Body of pancreas (tissue), 4 donors: ENCODE data around the gene HOXA2. TPM values are rescaled to one million over a fixed set of nuclear protein-coding genes. Genes with fewer than 3 reads are reported as not detected.

ENCODE experiments used
- ATAC-seq: fragments of 150-250 bp; one replicate; pipeline ENCODE4 v1.9.1; 2016
- DNase-seq, 4 donors: peaks; one replicate each; pipeline ENCODE4 v3.0.0-alpha.2; 2019
- H3K27ac ChIP-seq, 4 donors: fragments of 200-600 bp; sonication (generic); 1 replicate in 3 of 4; 2 replicates in 1 of 4; pipeline versions ENCODE4 v1.5.1 to v1.6.1; 2016 to 2019; ENCODE audit warnings: mild to moderate bottlenecking in 1 of 4, mixed read lengths in 1 of 4, moderate library complexity in 1 of 4
- H3K27me3 ChIP-seq, 2 donors: fragments of 200-600 bp; sonication (generic); one replicate each; pipeline ENCODE4 v1.6.0; 2016; ENCODE audit warnings: mild to moderate bottlenecking in 1 of 2
- H3K36me3 ChIP-seq, 2 donors: fragments of 200-600 bp; sonication (generic); replicated peaks in 1 of 2; 2 replicates each; pipeline ENCODE4 v1.5.1; 2016; ENCODE audit warnings: low read depth in 2 of 2; ENCODE audit not compliant: insufficient read depth in 1 of 2
- H3K4me1 ChIP-seq: fragments of 200-600 bp; sonication (generic); one replicate; pipeline ENCODE4 v1.6.0; 2016
- H3K4me3 ChIP-seq, 2 donors: fragments of 200-600 bp; sonication (generic); 1 replicate in 1 of 2; 2 replicates in 1 of 2; pipeline ENCODE4 v1.5.1; 2016 to 2019
- H3K9me3 ChIP-seq, 3 donors: fragments of 200-600 bp; sonication (generic); 1 replicate in 2 of 3; 2 replicates in 1 of 3; pipeline ENCODE4 v1.5.1; 2016
- CTCF ChIP-seq, 7 experiments: fragments of 450-650 bp in 4 of 7; fragments of 200-600 bp in 3 of 7; sonication (generic) in 3 of 7; IDR thresholded peaks; one replicate each; pipeline ENCODE4 v1.5.1; 2016 to 2019; ENCODE audit warnings: antibody characterized with exemption in 7 of 7
- POLR2A ChIP-seq, 3 donors: fragments of 450-650 bp; IDR thresholded peaks; one replicate each; pipeline ENCODE4 v1.6.1; 2016; ENCODE audit warnings: antibody characterized with exemption in 3 of 3, mild to moderate bottlenecking in 2 of 3
- WGBS, 2 donors: methylation state at CpG; one replicate each; pipeline ENCODE4 v1.1.5; 2017; 5-methylcytosine and 5-hydroxymethylcytosine counted together
- intact Hi-C: fragments of 100-400 bp; cut with DNase I; formaldehyde crosslinking; loops from one replicate; pipeline ENCODE4 v1.15.1; 2023
- total RNA-seq, 2 donors: library from RNA; depleted of rRNA; stranded (reverse); fragments of >200 nt; gene quantifications; one replicate each; pipeline ENCODE4 v1.1.0, GENCODE V29; 2016

HOXA2 gene
- total RNA-seq, 2 donors from 2014 or later, result 0.66 TPM; not detected in 1

- H3K4me1 ChIP-seq, result peaks cover 28% of the 10 kb centered on the region
- ATAC-seq (no peak), DNase-seq (no peak)
- intact Hi-C loops, result no loop called here
- no peak overlapping the region for H3K27ac ChIP-seq
- WGBS, 2 donors, result 25 to 36% methylated on average over 15 of the region's 15 CpGs
- no peaks in the 10 kb centered on the region for H3K36me3 ChIP-seq
- no peaks in the 10 kb centered on the region for H3K9me3 ChIP-seq
- TF ChIP-seq POLR2A (IDR thresholded peaks at IDR 0.05), result no peak
- no peak for TF ChIP-seq CTCF (IDR thresholded peaks at IDR 0.05)
- peaks cover 0 to 67% of the 10 kb centered on the region in 2 donors for H3K27me3 ChIP-seq
- H3K4me3 ChIP-seq, result no peak overlapping the region
Measured at GRCh38 chr7:27140126-27140857, 37.8 kb upstream of the HOXA2 start.

GRCh38 chr7:27139334-27140125, 37.0 kb upstream of the HOXA2 start:
- H3K36me3 ChIP-seq, result no peaks in the 10 kb centered on the region
- H3K27me3 ChIP-seq, result peaks cover 0 to 59% of the 10 kb centered on the region in 2 donors
- H3K27ac ChIP-seq, result peak overlapping the region in 2 of 4 donors; percentile 13 to 36
- H3K4me3 ChIP-seq, result no peak overlapping the region
- intact Hi-C loops, result no loop called here
- H3K4me1 ChIP-seq, result peaks cover 28% of the 10 kb centered on the region
- 22 to 26% methylated on average over 12 to 51 of the region's 53 CpGs for WGBS, 2 donors
- no peaks in the 10 kb centered on the region for H3K9me3 ChIP-seq
- DNase-seq (no peak), ATAC-seq (no peak)
- no peak for TF ChIP-seq POLR2A (IDR thresholded peaks at IDR 0.05)
- TF ChIP-seq CTCF (IDR thresholded peaks at IDR 0.05), result no peak

GRCh38 chr7:27138985-27139333, 36.5 kb upstream of the HOXA2 start:
- TF ChIP-seq POLR2A (IDR thresholded peaks at IDR 0.05) (no peak), CTCF (IDR thresholded peaks at IDR 0.05) (no peak)
- intact Hi-C loops, result no loop called here
- no peaks in the 10 kb centered on the region for H3K36me3 ChIP-seq
- H3K27me3 ChIP-seq, result peaks cover 0 to 53% of the 10 kb centered on the region in 2 donors
- peak overlapping the region in 2 of 4 donors; percentile 13 to 36 for H3K27ac ChIP-seq
- no peak overlapping the region for H3K4me3 ChIP-seq
- peaks cover 26% of the 10 kb centered on the region for H3K4me1 ChIP-seq
- no peaks in the 10 kb centered on the region for H3K9me3 ChIP-seq
- WGBS, 2 donors, result 25 to 27% methylated on average over 11 of the region's 11 CpGs
- ATAC-seq, result no peak
- DNase-seq, result no peak

GRCh38 chr7:27138472-27138871, 36.0 kb upstream of the HOXA2 start:
- Histone ChIP-seq H3K4me1 (peaks cover 22% of the 10 kb centered on the region), H3K27me3 (peaks cover 0 to 48% of the 10 kb centered on the region in 2 donors), H3K4me3 (no peak overlapping the region), H3K27ac (no peak overlapping the region), H3K9me3 (no peaks in the 10 kb centered on the region), H3K36me3 (no peaks in the 10 kb centered on the region)
- intact Hi-C loops, result no loop called here
- TF ChIP-seq CTCF (IDR thresholded peaks at IDR 0.05), result no peak
- TF ChIP-seq POLR2A (IDR thresholded peaks at IDR 0.05), result no peak
- ATAC-seq (no peak), DNase-seq (no peak)
- WGBS, 2 donors, result 47 to 64% methylated on average over 1 of the region's 1 CpG
